Transverse colon (tissue), 4 donors: Measurements from ENCODE around the gene PRKG1.
A peak's percentile ranks its signal among the peaks of the same experiment; 100 is the strongest.

Experiments
- CTCF ChIP-seq, 5 experiments: fragments of 200-600 bp in 3 of 5; fragments of 450-650 bp in 2 of 5; sonication (generic) in 3 of 5; IDR thresholded peaks; 1 replicate in 2 of 5; 2 replicates in 3 of 5; pipeline ENCODE4 v1.5.1; 2016 to 2017; ENCODE audit warnings: antibody characterized with exemption in 5 of 5, inconsistent platforms in 3 of 5, mild to moderate bottlenecking in 2 of 5, moderate library complexity in 1 of 5
- EP300 ChIP-seq: sonication (generic); formaldehyde crosslinking; IDR thresholded peaks from one replicate; pipeline ENCODE4 v1.6.1; 2017; ENCODE audit warnings: antibody characterized with exemption, low read depth
- POLR2A ChIP-seq: fragments of 450-650 bp; IDR thresholded peaks from one replicate; pipeline ENCODE4 v1.6.1; 2016; ENCODE audit warnings: antibody characterized with exemption, mild to moderate bottlenecking, moderate library complexity
- POLR2AphosphoS5 ChIP-seq, 3 donors: sonication (generic); formaldehyde crosslinking; IDR thresholded peaks; one replicate each; pipeline ENCODE4 v1.6.1; 2016; ENCODE audit warnings: antibody characterized with exemption in 3 of 3

GRCh38 chr10:51029172-51029641, 45.1 kb upstream of the PRKG1 start:
- TF ChIP-seq CTCF (IDR thresholded peaks at IDR 0.05) (no peak), POLR2A (no peak), EP300 (no peak), POLR2AphosphoS5 (IDR thresholded peaks at IDR 0.05) (peak in 2 of 3 donors; percentile 61 to 78)
